Thyroid gland (tissue), 4 donors: ENCODE measurements around the gene BTBD9.

Experiments used
- CTCF ChIP-seq, 6 experiments: fragments of 200-600 bp in 3 of 6; fragments of 450-650 bp in 3 of 6; sonication (generic) in 3 of 6; IDR thresholded peaks; one replicate each; pipeline ENCODE4 v1.5.1; 2016 to 2019; ENCODE audit warnings: antibody characterized with exemption in 6 of 6, mild to moderate bottlenecking in 2 of 6, inconsistent platforms in 1 of 6, moderate library complexity in 1 of 6
- POLR2A ChIP-seq, 2 donors: fragments of 450-650 bp; IDR thresholded peaks; one replicate each; pipeline ENCODE4 v1.6.1; 2017; ENCODE audit warnings: antibody characterized with exemption in 2 of 2, mild to moderate bottlenecking in 2 of 2, moderate library complexity in 1 of 2

- TF ChIP-seq CTCF (IDR thresholded peaks at IDR 0.05) (no peak), POLR2A (IDR thresholded peaks at IDR 0.05) (no peak)
These were observed 18.9 kb upstream of the BTBD9 start for GRCh38 chr6:38658418-38659167.
